Neural progenitor cell (in vitro differentiated cells): Measurements from ENCODE around the gene SPDYE3. TPM values are rescaled to one million over a fixed set of nuclear protein-coding genes. Genes with fewer than 3 reads are reported as not detected.
"Not testable (repeated sequence)": the region's sequence is repeated elsewhere in the genome, so short reads cannot be mapped to it uniquely, and the experiment has no call there.

Experiments used
- DNase-seq: peaks from one replicate; pipeline ENCODE4 v3.0.0-alpha.2; 2016; ENCODE audit warnings: low spot score
- H2AFZ ChIP-seq: fragments of 200-600 bp; sonication (generic); replicated peaks from 2 replicates; pipeline ENCODE4 v1.6.1; 2016; ENCODE audit warnings: antibody characterized with exemption
- H3F3A ChIP-seq: fragments of 200-600 bp; sonication (generic); 2 replicates; pipeline ENCODE4 v1.6.1; 2016; ENCODE audit warnings: antibody characterized with exemption, low read depth
- H3K27ac ChIP-seq: fragments of 200-600 bp; sonication (generic); 2 replicates; pipeline ENCODE4 v1.5.1; 2016; ENCODE audit warnings: mild to moderate bottlenecking
- H3K27me3 ChIP-seq: fragments of 200-600 bp; sonication (generic); 2 replicates; pipeline ENCODE4 v1.6.1; 2016; ENCODE audit warnings: mild to moderate bottlenecking, moderate library complexity
- H3K36me3 ChIP-seq: fragments of 200-600 bp; sonication (generic); 2 replicates; pipeline ENCODE4 v1.5.1; 2016
- H3K4me1 ChIP-seq: fragments of 200-600 bp; sonication (generic); 2 replicates; pipeline ENCODE4 v1.6.1; 2016; ENCODE audit warnings: mixed run types
- H3K4me2 ChIP-seq: fragments of 200-600 bp; sonication (generic); 2 replicates; pipeline ENCODE4 v1.6.1; 2016
- H3K4me3 ChIP-seq: fragments of 200-600 bp; sonication (generic); 2 replicates; pipeline ENCODE4 v1.5.1; 2016
- H3K79me2 ChIP-seq: fragments of 200-600 bp; sonication (generic); 2 replicates; pipeline ENCODE4 v1.6.1; 2016; ENCODE audit warnings: low read depth
- H3K9ac ChIP-seq: fragments of 200-600 bp; sonication (generic); 2 replicates; pipeline ENCODE4 v1.6.1; 2016
- H3K9me3 ChIP-seq: fragments of 200-600 bp; sonication (generic); 2 replicates; pipeline ENCODE4 v1.5.1; 2016; ENCODE audit warnings: low read depth
- H4K20me1 ChIP-seq: fragments of 200-600 bp; sonication (generic); 2 replicates; pipeline ENCODE4 v1.6.1; 2016; ENCODE audit warnings: low read depth
- H3K27ac Mint-ChIP-seq: 3 replicates; pipeline ENCODE4 v1.8.0; 2021; ENCODE audit warnings: mixed read lengths
- H3K27me3 Mint-ChIP-seq: 2 replicates; pipeline ENCODE4 v1.8.0; 2022; ENCODE audit warnings: low read depth, mild to moderate bottlenecking, inconsistent platforms, moderate library complexity, mixed read lengths; ENCODE audit not compliant: insufficient read depth
- H3K36me3 Mint-ChIP-seq: 3 replicates; pipeline ENCODE4 v1.8.0; 2021; ENCODE audit warnings: mixed read lengths
- H3K4me1 Mint-ChIP-seq: 3 replicates; pipeline ENCODE4 v1.8.0; 2021; ENCODE audit warnings: mixed read lengths
- H3K4me3 Mint-ChIP-seq: 3 replicates; pipeline ENCODE4 v1.8.0; 2021; ENCODE audit warnings: mild to moderate bottlenecking, moderate library complexity, mixed read lengths
- H3K9me3 Mint-ChIP-seq: 3 replicates; pipeline ENCODE4 v1.8.0; 2020; ENCODE audit warnings: mixed read lengths
- CTCF ChIP-seq: fragments of 200-600 bp; sonication (generic); IDR thresholded peaks from 2 replicates; pipeline ENCODE4 v1.5.1; 2017; ENCODE audit warnings: antibody characterized with exemption, mild to moderate bottlenecking
- total RNA-seq: library from RNA; depleted of rRNA; stranded (reverse); fragments of >200 nt; gene quantifications from 2 replicates; pipeline ENCODE4 v1.2.3, GENCODE V29; 2015; ENCODE audit warnings: low replicate concordance

Gene SPDYE3
- total RNA-seq, 1 donor from 2014 or later, result not detected

- not testable (repeated sequence) for H3K9ac ChIP-seq, H3K27ac Mint-ChIP-seq, H2AFZ ChIP-seq, DNase-seq, H3K4me2 ChIP-seq, H3K27me3 Mint-ChIP-seq, H3K27me3 ChIP-seq, H3K4me1 ChIP-seq, H3K79me2 ChIP-seq, H3K36me3 ChIP-seq, H3K4me3 ChIP-seq, H4K20me1 ChIP-seq, H3K27ac ChIP-seq, H3K4me3 Mint-ChIP-seq, H3K9me3 Mint-ChIP-seq, H3K9me3 ChIP-seq, H3K4me1 Mint-ChIP-seq, H3F3A ChIP-seq
- peaks cover 12% of the 10 kb centered on the region for H3K36me3 Mint-ChIP-seq
Measured at GRCh38 chr7:100318329-100318728, 10.8 kb downstream of the SPDYE3 start.

GRCh38 chr7:100321648-100322047 is 14.1 kb downstream of the SPDYE3 start:
- H3K27ac ChIP-seq, H3K4me2 ChIP-seq, H3K4me3 ChIP-seq, H3K79me2 ChIP-seq, H4K20me1 ChIP-seq, H3K27me3 Mint-ChIP-seq, H3K9ac ChIP-seq, H3K4me1 ChIP-seq, H2AFZ ChIP-seq, H3K27ac Mint-ChIP-seq, H3K4me1 Mint-ChIP-seq, H3K4me3 Mint-ChIP-seq, H3K9me3 ChIP-seq, DNase-seq, H3F3A ChIP-seq, H3K9me3 Mint-ChIP-seq, H3K36me3 ChIP-seq, H3K27me3 ChIP-seq: not testable (repeated sequence)
- peaks cover 23% of the 10 kb centered on the region for H3K36me3 Mint-ChIP-seq

- H3K9me3 ChIP-seq, H3K4me3 Mint-ChIP-seq, DNase-seq, H3K4me2 ChIP-seq, H3K27me3 ChIP-seq, H3K79me2 ChIP-seq, H3K4me3 ChIP-seq, H2AFZ ChIP-seq, H4K20me1 ChIP-seq, H3K9me3 Mint-ChIP-seq, H3F3A ChIP-seq, H3K9ac ChIP-seq, H3K27me3 Mint-ChIP-seq, H3K4me1 Mint-ChIP-seq, H3K4me1 ChIP-seq, H3K27ac ChIP-seq, H3K27ac Mint-ChIP-seq, H3K36me3 ChIP-seq: not testable (repeated sequence)
- peaks cover 28% of the 10 kb centered on the region for H3K36me3 Mint-ChIP-seq
Measured at GRCh38 chr7:100324194-100324593, 16.7 kb downstream of the SPDYE3 start.

GRCh38 chr7:100325671-100326070 is 18.2 kb downstream of the SPDYE3 start:
- not testable (repeated sequence) for H4K20me1 ChIP-seq, H3K4me3 ChIP-seq, H3K27me3 Mint-ChIP-seq, H3K9me3 Mint-ChIP-seq, H3K27me3 ChIP-seq, H3K4me1 Mint-ChIP-seq, DNase-seq, H3K79me2 ChIP-seq, H3K4me2 ChIP-seq, H3K9me3 ChIP-seq, H3K27ac ChIP-seq, H3F3A ChIP-seq, H3K9ac ChIP-seq, H3K27ac Mint-ChIP-seq, H3K4me1 ChIP-seq, H3K4me3 Mint-ChIP-seq, H3K36me3 ChIP-seq, H2AFZ ChIP-seq
- peaks cover 23% of the 10 kb centered on the region for H3K36me3 Mint-ChIP-seq

GRCh38 chr7:100326914-100327313 is 19.4 kb downstream of the SPDYE3 start:
- not testable (repeated sequence) for H3K27me3 ChIP-seq, H3F3A ChIP-seq, H2AFZ ChIP-seq, H3K9me3 Mint-ChIP-seq, H3K27ac Mint-ChIP-seq, DNase-seq, H3K27ac ChIP-seq, H3K79me2 ChIP-seq, H3K9ac ChIP-seq, H4K20me1 ChIP-seq, H3K27me3 Mint-ChIP-seq, H3K9me3 ChIP-seq, H3K4me2 ChIP-seq, H3K4me3 ChIP-seq, H3K36me3 ChIP-seq, H3K4me1 ChIP-seq, H3K4me3 Mint-ChIP-seq, H3K4me1 Mint-ChIP-seq
- H3K36me3 Mint-ChIP-seq, result peaks cover 21% of the 10 kb centered on the region

- H3K36me3 Mint-ChIP-seq, H3K27me3 Mint-ChIP-seq: not testable (repeated sequence)
- peak; percentile 94 for DNase-seq
Measured at GRCh38 chr7:100335566-100336466, 28.3 kb downstream of the SPDYE3 start.

More at GRCh38 chr7:100335566-100336466, 28.3 kb downstream of the SPDYE3 start:
- Histone ChIP-seq H3K4me3 (peak overlapping the region; percentile 58), H3K4me2 (peak overlapping the region; percentile 94), H3K79me2 (peaks cover 56% of the 10 kb centered on the region), H3K9ac (peak overlapping the region; percentile 50), H3K27ac (peak overlapping the region; percentile 71), H2AFZ (peak overlapping the region; percentile 20)
- H3K4me1 Mint-ChIP-seq, H3K4me1 ChIP-seq, H3K36me3 ChIP-seq, H3K27me3 ChIP-seq, H3K9me3 Mint-ChIP-seq, H3K9me3 ChIP-seq, H4K20me1 ChIP-seq, H3F3A ChIP-seq: not testable (repeated sequence)
- Mint-ChIP-seq H3K4me3 (peak overlapping the region; percentile 94), H3K27ac (peak overlapping the region; percentile 78)
- TF ChIP-seq CTCF, result peak; percentile 8
